Natural killer cell (primary cell): ENCODE results near the gene CEBPE. TPM values are rescaled to one million over a fixed set of nuclear protein-coding genes. Genes with fewer than 3 reads are reported as not detected.

Experiments used
- ATAC-seq, 3 donors: fragments of 150-1000 bp in 2 of 3; fragments of 200-7000 bp in 1 of 3; cut with Tn5 transposase; 1 replicate in 1 of 3; 2 replicates in 2 of 3; pipeline ENCODE4 v1.10.0; 2021; ENCODE audit warnings: mild to moderate bottlenecking in 2 of 3, moderate library complexity in 2 of 3
- DNase-seq, 2 donors: peaks; one replicate each; pipeline versions ENCODE4 v3.0.0 to v3.0.0-alpha.2; 2013 to 2021; ENCODE audit warnings: mixed read lengths in 1 of 2
- H3K27ac ChIP-seq: one replicate; pipeline ENCODE4 v1.5.1; 2013; ENCODE audit warnings: mild to moderate bottlenecking, low read length
- H3K27me3 ChIP-seq: one replicate; pipeline ENCODE4 v1.6.1; 2013; ENCODE audit warnings: low read length; ENCODE audit not compliant: control insufficient read depth, insufficient read depth
- H3K36me3 ChIP-seq: one replicate; pipeline ENCODE4 v1.6.1; 2013; ENCODE audit warnings: low read length; ENCODE audit not compliant: control insufficient read depth, insufficient read depth
- H3K4me1 ChIP-seq: one replicate; pipeline ENCODE4 v1.6.1; 2013; ENCODE audit warnings: low read length; ENCODE audit not compliant: control insufficient read depth, insufficient read depth
- H3K4me3 ChIP-seq: one replicate; pipeline ENCODE4 v1.5.1; 2013; ENCODE audit warnings: low read length
- H3K9me3 ChIP-seq: one replicate; pipeline ENCODE4 v1.6.1; 2013; ENCODE audit warnings: low read length; ENCODE audit not compliant: control insufficient read depth, insufficient read depth
- H3K27ac Mint-ChIP-seq, 2 donors: one replicate each; pipeline ENCODE4 v1.8.0; 2022; ENCODE audit warnings: mild to moderate bottlenecking in 2 of 2, mixed read lengths in 2 of 2, moderate library complexity in 1 of 2
- H3K27me3 Mint-ChIP-seq, 2 donors: one replicate each; pipeline ENCODE4 v1.8.0; 2022; ENCODE audit warnings: low read depth in 2 of 2, mixed read lengths in 2 of 2
- H3K36me3 Mint-ChIP-seq: one replicate; pipeline ENCODE4 v1.8.0; 2022; ENCODE audit warnings: mixed read lengths
- H3K4me1 Mint-ChIP-seq, 2 donors: one replicate each; pipeline ENCODE4 v1.8.0; 2022; ENCODE audit warnings: mixed read lengths in 2 of 2
- H3K4me3 Mint-ChIP-seq: one replicate; pipeline ENCODE4 v1.8.0; 2022; ENCODE audit warnings: mild to moderate bottlenecking, moderate library complexity, mixed read lengths
- H3K9me3 Mint-ChIP-seq, 2 donors: one replicate each; pipeline ENCODE4 v1.8.0; 2022; ENCODE audit warnings: mixed read lengths in 2 of 2
- WGBS: methylation state at CpG from one replicate; pipeline ENCODE4 v1.1.7; 2013; ENCODE audit warnings: missing lambda C conversion rate; ENCODE audit not compliant: insufficient coverage; 5-methylcytosine and 5-hydroxymethylcytosine counted together
- intact Hi-C: fragments of 100-400 bp; cut with micrococcal nuclease; formaldehyde crosslinking; loops from one replicate; pipeline ENCODE4 v1.14.2; 2022
- total RNA-seq, 4 donors: library from RNA; stranded (reverse); fragments of 120-200 nt in 1 of 4; gene quantifications; one replicate each; pipeline versions ENCODE4 v1.2.3 to v1.2.4, GENCODE V29; 2013 to 2022
- TF ChIP-seq, protein P1 (sequence below): fragments of 200-600 bp; IDR thresholded peaks from one replicate; pipeline ENCODE4 v1.8.0; 2022; ENCODE audit warnings: antibody characterized with exemption

CEBPE gene
- total RNA-seq, 3 donors from 2014 or later (not counting 1 experiment from before 2014, with no cell fraction given) = not detected

DNA sequence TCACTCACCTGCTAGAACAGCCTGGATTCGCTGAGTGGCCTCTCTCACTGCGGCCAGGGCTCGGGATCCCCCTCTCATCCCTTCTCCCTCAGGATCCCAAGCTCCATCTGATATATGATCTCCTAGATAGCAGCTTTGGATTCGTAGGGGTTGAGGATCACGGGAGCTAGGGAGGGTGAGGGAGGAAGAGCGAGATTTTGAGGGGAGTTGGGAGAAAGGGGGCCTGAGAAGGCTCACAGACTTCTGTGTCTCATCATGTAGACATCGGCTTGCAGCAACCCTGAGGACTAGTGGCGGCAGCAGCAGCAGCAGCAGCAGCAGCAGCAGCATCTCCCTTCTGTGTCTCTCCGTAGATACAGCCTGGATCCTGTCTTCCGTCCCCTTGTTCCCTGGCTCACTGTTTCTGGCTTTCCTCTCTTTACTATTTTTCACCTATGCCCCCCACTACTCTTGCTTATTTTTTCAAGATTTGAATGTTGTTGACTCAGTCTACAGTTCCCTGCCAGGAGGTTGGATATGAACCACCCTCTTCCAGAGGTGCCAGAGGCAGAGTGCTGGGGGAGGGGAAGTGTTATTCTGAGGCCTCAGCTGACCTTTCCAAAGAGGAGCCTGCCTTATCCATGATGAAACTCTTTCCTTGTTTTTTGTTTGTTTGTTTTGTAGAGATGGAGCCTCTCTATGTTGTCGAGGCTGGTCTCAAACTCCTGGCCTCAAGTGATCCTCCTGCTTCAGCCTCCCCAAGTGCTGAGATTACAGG is 14.3 kb downstream of the CEBPE start, which contains the start of gene CIROP:
Gene CIROP, minus strand, starts transcription at position 399 of the 757 bp plus-strand sequence. Its CDS starts 69 bp downstream, at position 330.
- Histone ChIP-seq H3K4me1 (no peaks in the 10 kb centered on the region), H3K36me3 (no peaks in the 10 kb centered on the region), H3K27me3 (no peaks in the 10 kb centered on the region), H3K9me3 (no peaks in the 10 kb centered on the region), H3K4me3 (no peak within 1 kb of the TSS), H3K27ac (no peak within 1 kb of the TSS)
- H3K27me3 Mint-ChIP-seq = no peaks in the 10 kb centered on the region
- WGBS = 90% methylated on average over 11 of the region's 11 CpGs
- no peak within 1 kb of the TSS for H3K4me3 Mint-ChIP-seq
- H3K27ac Mint-ChIP-seq = no peak within 1 kb of the TSS
- H3K4me1 Mint-ChIP-seq = peaks cover 0 to 6% of the 10 kb centered on the region in 2 donors
- intact Hi-C loops = no loop called here
- no peaks in the 10 kb centered on the region for H3K9me3 Mint-ChIP-seq
- no peak for ATAC-seq
- DNase-seq = no peak
- H3K36me3 Mint-ChIP-seq = no peaks in the 10 kb centered on the region
- TF ChIP-seq, protein P1, sequence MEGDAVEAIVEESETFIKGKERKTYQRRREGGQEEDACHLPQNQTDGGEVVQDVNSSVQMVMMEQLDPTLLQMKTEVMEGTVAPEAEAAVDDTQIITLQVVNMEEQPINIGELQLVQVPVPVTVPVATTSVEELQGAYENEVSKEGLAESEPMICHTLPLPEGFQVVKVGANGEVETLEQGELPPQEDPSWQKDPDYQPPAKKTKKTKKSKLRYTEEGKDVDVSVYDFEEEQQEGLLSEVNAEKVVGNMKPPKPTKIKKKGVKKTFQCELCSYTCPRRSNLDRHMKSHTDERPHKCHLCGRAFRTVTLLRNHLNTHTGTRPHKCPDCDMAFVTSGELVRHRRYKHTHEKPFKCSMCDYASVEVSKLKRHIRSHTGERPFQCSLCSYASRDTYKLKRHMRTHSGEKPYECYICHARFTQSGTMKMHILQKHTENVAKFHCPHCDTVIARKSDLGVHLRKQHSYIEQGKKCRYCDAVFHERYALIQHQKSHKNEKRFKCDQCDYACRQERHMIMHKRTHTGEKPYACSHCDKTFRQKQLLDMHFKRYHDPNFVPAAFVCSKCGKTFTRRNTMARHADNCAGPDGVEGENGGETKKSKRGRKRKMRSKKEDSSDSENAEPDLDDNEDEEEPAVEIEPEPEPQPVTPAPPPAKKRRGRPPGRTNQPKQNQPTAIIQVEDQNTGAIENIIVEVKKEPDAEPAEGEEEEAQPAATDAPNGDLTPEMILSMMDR = no peak

DNA sequence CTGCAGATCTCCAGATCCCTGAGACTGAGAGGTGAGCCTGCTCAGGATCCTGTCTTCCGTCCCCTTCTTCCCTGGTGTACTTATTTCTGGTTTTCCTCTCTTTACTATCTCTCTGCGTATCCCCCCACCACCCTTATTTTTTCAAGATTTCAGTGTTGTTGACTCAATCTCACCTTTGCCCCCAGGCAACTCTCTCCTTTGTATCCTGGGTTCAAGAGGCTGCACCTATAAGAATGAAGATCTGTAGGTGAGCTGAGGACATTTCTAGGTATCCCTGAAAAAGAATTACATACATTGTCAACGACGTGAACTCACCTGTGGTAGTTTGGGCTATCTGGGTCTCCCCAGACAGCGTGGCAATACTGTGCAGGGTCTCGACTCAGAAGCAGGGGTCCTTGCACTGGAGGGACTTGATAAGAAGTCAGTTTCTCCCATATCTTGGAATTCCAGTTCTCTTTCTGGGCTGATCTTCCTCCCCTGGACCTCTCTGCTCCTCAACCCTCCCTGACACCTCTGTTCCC is 14.9 kb downstream of the CEBPE start:
- TF ChIP-seq, protein P1 = no peak
- Mint-ChIP-seq H3K9me3 (no peaks in the 10 kb centered on the region), H3K4me1 (peaks cover 0 to 7% of the 10 kb centered on the region in 2 donors), H3K36me3 (no peaks in the 10 kb centered on the region), H3K4me3 (no peak overlapping the region), H3K27ac (no peak overlapping the region), H3K27me3 (no peaks in the 10 kb centered on the region)
- intact Hi-C loops = no loop called here
- Histone ChIP-seq H3K36me3 (no peaks in the 10 kb centered on the region), H3K27me3 (no peaks in the 10 kb centered on the region), H3K4me3 (no peak overlapping the region), H3K9me3 (no peaks in the 10 kb centered on the region), H3K27ac (no peak overlapping the region), H3K4me1 (no peaks in the 10 kb centered on the region)
- WGBS = 85% methylated on average over 6 of the region's 6 CpGs
- DNase-seq (no peak), ATAC-seq (no peak)

DNA sequence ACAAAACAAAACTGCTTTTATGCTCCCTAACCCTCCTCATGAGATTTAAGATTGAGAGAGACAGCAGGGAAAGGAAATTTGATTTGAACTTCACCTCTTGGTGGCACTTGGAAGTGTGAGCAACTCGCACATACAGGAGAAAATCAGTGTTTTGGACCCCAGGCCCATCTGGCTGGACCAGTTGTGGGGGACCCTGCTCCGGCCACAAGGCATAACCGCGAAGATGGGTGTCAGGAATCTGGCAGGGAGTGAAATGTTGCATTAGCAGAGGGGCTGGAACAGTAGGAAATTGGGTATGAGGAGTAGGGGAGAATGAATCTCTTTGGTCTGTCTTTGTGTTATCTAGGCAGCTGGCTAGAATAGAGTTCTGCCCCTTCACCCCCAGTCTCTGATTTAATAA is 15.5 kb downstream of the CEBPE start:
- H3K9me3 Mint-ChIP-seq = no peaks in the 10 kb centered on the region
- H3K36me3 ChIP-seq = peaks cover 3% of the 10 kb centered on the region
- H3K27ac ChIP-seq = no peak overlapping the region
- H3K4me3 ChIP-seq = no peak overlapping the region
- TF ChIP-seq, protein P1 = no peak
- no peak overlapping the region for H3K4me3 Mint-ChIP-seq
- H3K4me1 Mint-ChIP-seq = peaks cover 0 to 7% of the 10 kb centered on the region in 2 donors
- H3K4me1 ChIP-seq = no peaks in the 10 kb centered on the region
- WGBS = 90% methylated on average over 4 of the region's 4 CpGs
- no peak for DNase-seq
- intact Hi-C loops = no loop called here
- no peaks in the 10 kb centered on the region for H3K27me3 Mint-ChIP-seq
- H3K27ac Mint-ChIP-seq = no peak overlapping the region
- H3K27me3 ChIP-seq = no peaks in the 10 kb centered on the region
- no peaks in the 10 kb centered on the region for H3K9me3 ChIP-seq
- ATAC-seq = no peak
- H3K36me3 Mint-ChIP-seq = no peaks in the 10 kb centered on the region
